ENCODE data around the gene IRX2. TPM values are rescaled to one million over a fixed set of nuclear protein-coding genes. Genes with fewer than 3 reads are reported as not detected.

IRX2 gene
- polyA plus RNA-seq, 3 donors, result not detected

DNA sequence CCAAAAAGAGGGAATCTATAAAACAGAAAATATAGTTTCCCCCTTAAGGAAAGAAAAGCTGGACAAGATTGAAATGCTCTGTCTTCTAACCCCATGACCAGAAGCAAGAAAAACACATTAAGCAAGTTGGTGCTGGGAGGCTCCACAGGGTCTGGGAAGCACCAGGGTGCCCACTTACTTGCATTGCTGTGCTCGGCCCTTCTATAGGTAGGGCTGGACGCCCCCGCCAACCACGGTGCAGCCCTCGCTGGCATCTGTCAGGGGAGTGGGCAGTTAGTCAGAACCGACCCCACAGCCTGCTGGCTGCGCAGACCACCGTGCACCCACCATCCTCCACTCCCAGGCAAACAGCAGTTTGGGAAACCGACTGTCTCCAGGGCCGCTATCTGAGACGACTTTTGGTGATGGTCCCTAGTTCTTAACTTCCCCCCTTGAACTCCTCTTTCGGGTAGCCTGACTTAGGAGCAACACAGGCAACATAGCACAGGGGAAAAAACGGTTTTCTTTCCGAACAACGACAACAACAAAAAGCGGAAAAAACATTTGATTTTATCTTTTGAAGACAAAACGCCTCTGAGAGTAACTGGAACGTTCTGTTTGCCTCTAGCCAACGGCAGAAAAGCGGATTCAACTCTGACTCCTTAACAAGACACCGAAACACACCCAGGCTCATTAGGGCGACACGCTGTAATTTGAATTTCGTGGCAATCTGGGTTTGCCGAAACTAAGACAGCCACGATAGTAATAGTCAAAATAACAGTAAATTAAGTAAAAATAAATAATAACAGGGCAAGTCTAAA, 3.9 kb downstream of the IRX2 start:
- H3K9me3 Mint-ChIP-seq, result peaks cover 0 to 25% (median 13%) of the 10 kb centered on the region in 7 donors
- no peaks in the 10 kb centered on the region for H3K36me3 ChIP-seq (replicated peaks in 1 of 2; ENCODE audit: control insufficient read depth in 1 of 2, insufficient read depth in 2 of 2, low read length in 2 of 2)
- no peak overlapping the region for H3K27ac Mint-ChIP-seq
- peak overlapping the region in 1 of 2 donors; percentile 71 for H3K4me3 Mint-ChIP-seq
- peaks cover 60 to 81% of the 10 kb centered on the region in 2 donors for H3K27me3 ChIP-seq (ENCODE audit: control insufficient read depth in 2 of 2, insufficient read depth in 2 of 2, low read length in 2 of 2)
- 0% methylated on average over 10 of the region's 26 CpGs for WGBS (ENCODE audit: insufficient coverage)
- H3K4me2 ChIP-seq (replicated peaks; ENCODE audit: extremely low read depth, low read length, poor library complexity, severe bottlenecking), result no peak overlapping the region
- no peaks in the 10 kb centered on the region for H3K4me1 ChIP-seq (ENCODE audit: control insufficient read depth in 1 of 2, insufficient read depth in 2 of 2, low read length in 2 of 2)
- H4K20me1 ChIP-seq (ENCODE audit: insufficient read depth, low read length), result no peaks in the 10 kb centered on the region
- H3K9me3 ChIP-seq (replicated peaks in 1 of 2; ENCODE audit: control insufficient read depth in 1 of 2, insufficient read depth in 1 of 2, low read length in 2 of 2), result peaks cover 0 to 27% of the 10 kb centered on the region in 2 donors
- no peaks in the 10 kb centered on the region for H3K4me1 Mint-ChIP-seq
- no peak overlapping the region for H2AFZ ChIP-seq (ENCODE audit: insufficient read depth, low read depth, low read length, poor library complexity, severe bottlenecking)
- no peaks in the 10 kb centered on the region for H3K79me2 ChIP-seq (ENCODE audit: insufficient read depth, low read length)
- TF ChIP-seq, protein P1, sequence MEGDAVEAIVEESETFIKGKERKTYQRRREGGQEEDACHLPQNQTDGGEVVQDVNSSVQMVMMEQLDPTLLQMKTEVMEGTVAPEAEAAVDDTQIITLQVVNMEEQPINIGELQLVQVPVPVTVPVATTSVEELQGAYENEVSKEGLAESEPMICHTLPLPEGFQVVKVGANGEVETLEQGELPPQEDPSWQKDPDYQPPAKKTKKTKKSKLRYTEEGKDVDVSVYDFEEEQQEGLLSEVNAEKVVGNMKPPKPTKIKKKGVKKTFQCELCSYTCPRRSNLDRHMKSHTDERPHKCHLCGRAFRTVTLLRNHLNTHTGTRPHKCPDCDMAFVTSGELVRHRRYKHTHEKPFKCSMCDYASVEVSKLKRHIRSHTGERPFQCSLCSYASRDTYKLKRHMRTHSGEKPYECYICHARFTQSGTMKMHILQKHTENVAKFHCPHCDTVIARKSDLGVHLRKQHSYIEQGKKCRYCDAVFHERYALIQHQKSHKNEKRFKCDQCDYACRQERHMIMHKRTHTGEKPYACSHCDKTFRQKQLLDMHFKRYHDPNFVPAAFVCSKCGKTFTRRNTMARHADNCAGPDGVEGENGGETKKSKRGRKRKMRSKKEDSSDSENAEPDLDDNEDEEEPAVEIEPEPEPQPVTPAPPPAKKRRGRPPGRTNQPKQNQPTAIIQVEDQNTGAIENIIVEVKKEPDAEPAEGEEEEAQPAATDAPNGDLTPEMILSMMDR (IDR thresholded peaks at IDR 0.05), result no peak
- H3K36me3 Mint-ChIP-seq, result peaks cover 3 to 7% of the 10 kb centered on the region in 2 donors
- no peak for DNase-seq
- no peak overlapping the region for H3K9ac ChIP-seq (ENCODE audit: insufficient read depth, low read length, poor library complexity, severe bottlenecking)
- no peak overlapping the region for H3K4me3 ChIP-seq (replicated peaks in 1 of 3; ENCODE audit: low read depth in 2 of 3, low read length in 3 of 3)
- no peak overlapping the region for H3K27ac ChIP-seq (ENCODE audit: low read depth in 1 of 2, low read length in 2 of 2)
- H3K27me3 Mint-ChIP-seq (ENCODE audit: low read depth in 3 of 3), result peaks cover 65 to 87% (median 81%) of the 10 kb centered on the region in 3 donors
- intact Hi-C loops (cut with micrococcal nuclease), result no loop called here

DNA sequence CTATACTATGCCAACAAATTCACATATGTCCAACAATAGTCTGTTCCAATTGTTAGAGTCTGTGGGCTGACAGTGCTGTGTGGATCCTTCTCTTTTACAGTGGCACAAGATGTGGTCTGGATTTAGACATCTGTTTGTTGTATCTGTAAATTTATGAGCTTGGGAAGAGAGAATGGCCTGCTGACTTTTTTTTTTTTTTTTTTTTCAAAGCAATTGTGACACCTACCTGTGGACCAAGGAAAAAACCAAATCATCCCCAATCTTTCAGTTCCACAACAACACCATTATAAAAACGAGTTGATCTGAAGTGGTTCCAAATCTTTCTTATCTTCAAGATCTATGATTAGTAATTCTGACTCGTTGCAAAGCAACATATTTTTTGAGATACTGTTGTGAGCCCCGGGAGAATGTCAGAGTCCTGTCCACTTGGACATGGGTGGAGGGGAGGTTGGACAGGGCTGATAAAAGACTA, 4.9 kb downstream of the IRX2 start:
- peaks cover 69 to 88% (median 82%) of the 10 kb centered on the region in 3 donors for H3K27me3 Mint-ChIP-seq (ENCODE audit: low read depth in 3 of 3)
- Histone ChIP-seq H3K27ac (ENCODE audit: low read depth in 1 of 2, low read length in 2 of 2) (no peak overlapping the region), H3K9ac (ENCODE audit: insufficient read depth, low read length, poor library complexity, severe bottlenecking) (no peak overlapping the region), H3K4me2 (replicated peaks; ENCODE audit: extremely low read depth, low read length, poor library complexity, severe bottlenecking) (no peak overlapping the region), H3K4me1 (ENCODE audit: control insufficient read depth in 1 of 2, insufficient read depth in 2 of 2, low read length in 2 of 2) (no peaks in the 10 kb centered on the region), H3K79me2 (ENCODE audit: insufficient read depth, low read length) (no peaks in the 10 kb centered on the region), H3K36me3 (replicated peaks in 1 of 2; ENCODE audit: control insufficient read depth in 1 of 2, insufficient read depth in 2 of 2, low read length in 2 of 2) (no peaks in the 10 kb centered on the region), H3K4me3 (replicated peaks in 1 of 3; ENCODE audit: low read depth in 2 of 3, low read length in 3 of 3) (no peak overlapping the region), H4K20me1 (ENCODE audit: insufficient read depth, low read length) (no peaks in the 10 kb centered on the region), H2AFZ (ENCODE audit: insufficient read depth, low read depth, low read length, poor library complexity, severe bottlenecking) (no peak overlapping the region), H3K9me3 (replicated peaks in 1 of 2; ENCODE audit: control insufficient read depth in 1 of 2, insufficient read depth in 1 of 2, low read length in 2 of 2) (peaks cover 0 to 34% of the 10 kb centered on the region in 2 donors), H3K27me3 (ENCODE audit: control insufficient read depth in 2 of 2, insufficient read depth in 2 of 2, low read length in 2 of 2) (peaks cover 68 to 85% of the 10 kb centered on the region in 2 donors)
- DNase-seq, result no peak
- intact Hi-C loops (cut with micrococcal nuclease), result no loop called here
- no peak overlapping the region for H3K27ac Mint-ChIP-seq
- H3K9me3 Mint-ChIP-seq, result peaks cover 0 to 23% (median 16%) of the 10 kb centered on the region in 7 donors
- peak overlapping the region in 1 of 2 donors; percentile 72 for H3K4me3 Mint-ChIP-seq
- peaks cover 3 to 7% of the 10 kb centered on the region in 2 donors for H3K36me3 Mint-ChIP-seq
- WGBS (ENCODE audit: insufficient coverage), result no CpG with 5 or more reads among the region's 3 CpGs
- no peaks in the 10 kb centered on the region for H3K4me1 Mint-ChIP-seq
- TF ChIP-seq, protein P1 (IDR thresholded peaks at IDR 0.05), result no peak
